GM12878 (cell line): ENCODE results near the gene STAT4. TPM values are rescaled to one million over a fixed set of nuclear protein-coding genes. Genes with fewer than 3 reads are reported as not detected.
A peak's percentile ranks its signal among the peaks of the same experiment; 100 is the strongest.

Experiments
- EED ChIP-seq: sonication (generic); IDR thresholded peaks from 2 replicates; pipeline ENCODE4 v1.6.1; 2016; ENCODE audit warnings: antibody characterized with exemption, low read depth
- EGR1 ChIP-seq, 2 experiments: IDR thresholded peaks; 1 replicate in 1 of 2; 2 replicates in 1 of 2; pipeline ENCODE4 v1.6.1; 2011 to 2012; ENCODE audit warnings: low read depth in 2 of 2, low read length in 2 of 2, borderline replicate concordance in 1 of 2, mild to moderate bottlenecking in 1 of 2, moderate library complexity in 1 of 2
- FOXM1 ChIP-seq: IDR thresholded peaks from 2 replicates; pipeline ENCODE4 v1.6.1; 2012; ENCODE audit warnings: low read depth, mild to moderate bottlenecking, inconsistent platforms, low read length, moderate library complexity
- IKZF1 ChIP-seq: fragments of 450-650 bp; conservative IDR thresholded peaks from 2 replicates; pipeline ENCODE4 v1.6.1; 2017; ENCODE audit warnings: antibody characterized with exemption, mild to moderate bottlenecking
- PKNOX1 ChIP-seq: fragments of 450-650 bp; IDR thresholded peaks from 2 replicates; pipeline ENCODE4 v1.6.1; 2016; ENCODE audit warnings: mild to moderate bottlenecking
- PRDM15 ChIP-seq: fragments of 450-650 bp; formaldehyde crosslinking; IDR thresholded peaks from 2 replicates; pipeline ENCODE4 v1.4.0; 2020; ENCODE audit warnings: mild to moderate bottlenecking, moderate library complexity
- RELB ChIP-seq: fragments of 450-650 bp; IDR thresholded peaks from 2 replicates; pipeline ENCODE4 v1.6.1; 2017; ENCODE audit warnings: low read depth, mild to moderate bottlenecking, moderate library complexity
- SMAD5 ChIP-seq: IDR thresholded peaks from 2 replicates; pipeline ENCODE4 v1.6.1; 2016; ENCODE audit warnings: antibody characterized with exemption, low read depth
- TCF7 ChIP-seq: IDR thresholded peaks from 2 replicates; pipeline ENCODE4 v1.6.1; 2014; ENCODE audit warnings: antibody characterized with exemption, borderline replicate concordance
- ZNF217 ChIP-seq: fragments of 450-650 bp; IDR thresholded peaks from 2 replicates; pipeline ENCODE4 v1.6.1; 2017; ENCODE audit warnings: antibody characterized with exemption, mild to moderate bottlenecking
- ZNF24 ChIP-seq: fragments of 450-650 bp; IDR thresholded peaks from 2 replicates; pipeline ENCODE4 v1.6.1; 2017; ENCODE audit warnings: antibody characterized with exemption, mild to moderate bottlenecking
- polyA plus RNA-seq, 11 experiments: library from polyadenylated mRNA; depleted of rRNA in 4 of 11; unstranded in 6 of 11; stranded (reverse) in 5 of 11; fragments of >200 nt; fragmentation: Nextera tagmentation in 4 of 11; fragmentation: Illumina TruSeq in 1 of 11; extraction: Ambion mirVana in 4 of 11; extraction: Trizol in 1 of 11; gene quantifications; 1 replicate in 1 of 11; 2 replicates in 10 of 11; pipeline versions ENCODE4 v1.2.1 to v1.2.3, GENCODE V29; 2011 to 2016; ENCODE audit warnings: inconsistent platforms in 2 of 11, missing spikeins in 2 of 11, low read depth in 1 of 11
- total RNA-seq, 4 experiments: library from RNA; depleted of rRNA in 3 of 4; stranded (reverse); fragments of >200 nt in 3 of 4; fragmentation: Illumina TruSeq in 1 of 4; extraction: Trizol in 1 of 4; gene quantifications; 2 replicates each; pipeline versions ENCODE4 v1.2.1 to v1.2.3, GENCODE V29; 2013 to 2021

The STAT4 gene
- total and polyA plus RNA-seq, 10 of the 15 experiments (the other 5 are each of a cell fraction or from before 2014, with no cell fraction given) = 3.1 to 9.3 (median 7.1) TPM

- TF ChIP-seq PKNOX1 (no peak), ZNF24 (0 out of 2 replicates have a peak, but pooled peaks have one; percentile 21), FOXM1 (0 out of 2 replicates have a peak, but pooled peaks have one; percentile 35), ZNF217 (no peak), TCF7 (no peak), PRDM15 (CRISPR knock-in tag) (no peak), RELB (peak; percentile 13; the same call in 1 of the 2 replicates), IKZF1 (peak; percentile 36; the same call in 1 of the 2 replicates), EGR1 (IDR thresholded peaks at IDR 0.05; ENCODE audit: borderline replicate concordance in 1 of 2, low read depth in 2 of 2, low read length in 2 of 2) (no peak), EED (no peak), SMAD5 (no peak)
Measured at GRCh38 chr2:191051825-191052778, 98.7 kb downstream of the STAT4 start (continued).
